A673 (cell line): ENCODE data around the gene TNP2.

Source experiments
- CTCF ChIP-seq: fragments of 300-800, 200-600 bp; sonication (generic); conservative IDR thresholded peaks from 2 replicates; pipeline ENCODE4 v1.5.1; 2017; ENCODE audit warnings: low read depth, mild to moderate bottlenecking, antibody characterized with exemption, low read length, moderate library complexity, mixed read lengths
- EZH2 ChIP-seq: fragments of 200-600 bp; sonication (generic); IDR thresholded peaks from 2 replicates; pipeline ENCODE4 v1.6.1; 2017; ENCODE audit warnings: borderline replicate concordance, low read depth, mild to moderate bottlenecking, mixed read lengths, antibody characterized with exemption, low read length; ENCODE audit not compliant: poor library complexity, severe bottlenecking

GRCh38 chr16:11256661-11257130 lies 12.4 kb downstream of the TNP2 start:
- no peak for TF ChIP-seq CTCF
- TF ChIP-seq EZH2: no peak
